Cardiac muscle cell (in vitro differentiated cells and primary cell): ENCODE results near the gene TMC5. TPM values are rescaled to one million over a fixed set of nuclear protein-coding genes. Genes with fewer than 3 reads are reported as not detected.

ENCODE experiments used
- DNase-seq, 2 donors: peaks; one replicate each; pipeline versions ENCODE4 v3.0.0 to v3.0.0-alpha.2; 2010 to 2017; ENCODE audit warnings: low read depth in 1 of 2, low spot score in 1 of 2
- H3K27ac ChIP-seq: fragments of 200-600 bp; sonication (generic); 2 replicates; pipeline ENCODE4 v1.5.1; 2016
- H3K27me3 ChIP-seq: fragments of 200-600 bp; sonication (generic); 2 replicates; pipeline ENCODE4 v1.6.0; 2016; ENCODE audit warnings: control low read depth
- H3K36me3 ChIP-seq: fragments of 200-600 bp; sonication (generic); 2 replicates; pipeline ENCODE4 v1.5.1; 2016; ENCODE audit warnings: control low read depth
- H3K4me1 ChIP-seq: fragments of 200-600 bp; sonication (generic); 2 replicates; pipeline ENCODE4 v1.8.1; 2017; ENCODE audit warnings: low read depth, mild to moderate bottlenecking, mixed run types
- H3K4me3 ChIP-seq: fragments of 200-600 bp; sonication (generic); 2 replicates; pipeline ENCODE4 v1.5.1; 2016; ENCODE audit warnings: mild to moderate bottlenecking
- H3K9me3 ChIP-seq: fragments of 200-600 bp; sonication (generic); 2 replicates; pipeline ENCODE4 v1.5.1; 2017; ENCODE audit warnings: low read depth, mild to moderate bottlenecking, control low read depth
- polyA plus RNA-seq: library from polyadenylated mRNA; unstranded; fragments of >200 nt; fragmentation: Nextera tagmentation; extraction: Ambion mirVana; gene quantifications from 2 replicates; pipeline ENCODE4 v1.2.1, GENCODE V29; 2016
- total RNA-seq: library from RNA; depleted of rRNA; stranded (reverse); fragments of >200 nt; gene quantifications from 2 replicates; pipeline ENCODE4 v1.2.3, GENCODE V29; 2016
- TF ChIP-seq, protein P1 (sequence below): IDR thresholded peaks from 2 replicates; pipeline ENCODE4 v1.5.1; 2012; ENCODE audit warnings: low read depth, mild to moderate bottlenecking, low read length

The TMC5 gene
- total and polyA plus RNA-seq, 2 experiments from 2014 or later: 0.21 TPM; not detected in 1

DNA sequence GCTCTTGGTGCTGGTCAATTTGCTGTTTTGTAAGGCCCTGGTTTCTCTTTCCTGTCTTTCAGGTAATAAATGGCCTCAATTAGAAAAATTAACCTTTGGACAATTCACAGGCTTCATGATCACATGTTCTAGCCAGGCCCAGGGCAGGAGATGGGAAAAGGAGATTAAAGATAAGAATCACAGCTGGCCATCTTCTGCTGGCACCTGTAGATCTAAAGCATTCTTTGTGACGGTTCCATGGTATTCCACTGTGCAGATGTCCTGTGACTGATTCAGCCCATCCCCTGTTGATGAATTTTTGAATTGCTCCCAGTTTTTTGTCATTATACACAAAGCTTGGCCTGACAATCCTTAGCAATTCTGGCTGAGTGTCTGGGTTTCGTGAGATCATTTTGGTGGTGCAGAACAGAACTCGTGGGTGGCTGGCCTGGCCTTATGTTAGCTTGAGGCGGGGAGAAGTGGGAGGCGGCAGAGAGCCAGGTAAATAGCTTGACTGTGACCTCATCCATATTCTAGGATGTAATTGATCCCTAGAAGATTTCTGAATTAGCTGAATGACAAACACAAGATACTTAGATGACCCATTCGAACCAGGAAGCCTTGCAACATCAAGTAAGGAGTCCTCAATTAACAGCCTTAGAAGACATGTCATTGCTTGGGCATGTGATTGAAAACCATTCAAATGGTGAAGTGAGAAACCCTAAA is 14.1 kb downstream of the TMC5 start:
- Histone ChIP-seq H3K36me3 (no peaks in the 10 kb centered on the region), H3K4me3 (no peak overlapping the region), H3K9me3 (no peaks in the 10 kb centered on the region), H3K4me1 (no peaks in the 10 kb centered on the region), H3K27me3 (no peaks in the 10 kb centered on the region), H3K27ac (no peak overlapping the region)
- TF ChIP-seq, protein P1, sequence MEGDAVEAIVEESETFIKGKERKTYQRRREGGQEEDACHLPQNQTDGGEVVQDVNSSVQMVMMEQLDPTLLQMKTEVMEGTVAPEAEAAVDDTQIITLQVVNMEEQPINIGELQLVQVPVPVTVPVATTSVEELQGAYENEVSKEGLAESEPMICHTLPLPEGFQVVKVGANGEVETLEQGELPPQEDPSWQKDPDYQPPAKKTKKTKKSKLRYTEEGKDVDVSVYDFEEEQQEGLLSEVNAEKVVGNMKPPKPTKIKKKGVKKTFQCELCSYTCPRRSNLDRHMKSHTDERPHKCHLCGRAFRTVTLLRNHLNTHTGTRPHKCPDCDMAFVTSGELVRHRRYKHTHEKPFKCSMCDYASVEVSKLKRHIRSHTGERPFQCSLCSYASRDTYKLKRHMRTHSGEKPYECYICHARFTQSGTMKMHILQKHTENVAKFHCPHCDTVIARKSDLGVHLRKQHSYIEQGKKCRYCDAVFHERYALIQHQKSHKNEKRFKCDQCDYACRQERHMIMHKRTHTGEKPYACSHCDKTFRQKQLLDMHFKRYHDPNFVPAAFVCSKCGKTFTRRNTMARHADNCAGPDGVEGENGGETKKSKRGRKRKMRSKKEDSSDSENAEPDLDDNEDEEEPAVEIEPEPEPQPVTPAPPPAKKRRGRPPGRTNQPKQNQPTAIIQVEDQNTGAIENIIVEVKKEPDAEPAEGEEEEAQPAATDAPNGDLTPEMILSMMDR: no peak
- DNase-seq: no peak

DNA sequence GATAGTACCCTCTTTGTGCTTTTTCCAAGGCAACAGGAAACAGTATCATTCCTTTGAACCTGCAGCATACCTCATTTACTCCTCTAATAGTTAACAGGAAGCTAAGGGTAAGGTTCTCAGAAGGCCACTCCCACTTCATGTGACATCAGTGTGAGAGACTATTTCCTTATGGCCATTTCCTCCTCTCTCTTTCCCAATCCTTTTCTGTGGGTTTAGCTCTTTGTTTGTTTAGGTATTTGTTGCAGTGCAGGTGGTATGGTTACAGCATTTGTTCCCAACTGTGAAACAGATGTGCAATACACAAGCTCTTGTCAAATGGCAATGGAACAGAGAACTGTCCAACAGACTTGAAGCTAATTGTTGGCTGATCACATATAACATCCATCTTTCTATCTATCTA is 14.7 kb downstream of the TMC5 start:
- Histone ChIP-seq H3K27ac (no peak overlapping the region), H3K36me3 (no peaks in the 10 kb centered on the region), H3K4me3 (no peak overlapping the region), H3K4me1 (no peaks in the 10 kb centered on the region), H3K9me3 (no peaks in the 10 kb centered on the region), H3K27me3 (no peaks in the 10 kb centered on the region)
- TF ChIP-seq, protein P1: no peak
- DNase-seq: no peak

DNA sequence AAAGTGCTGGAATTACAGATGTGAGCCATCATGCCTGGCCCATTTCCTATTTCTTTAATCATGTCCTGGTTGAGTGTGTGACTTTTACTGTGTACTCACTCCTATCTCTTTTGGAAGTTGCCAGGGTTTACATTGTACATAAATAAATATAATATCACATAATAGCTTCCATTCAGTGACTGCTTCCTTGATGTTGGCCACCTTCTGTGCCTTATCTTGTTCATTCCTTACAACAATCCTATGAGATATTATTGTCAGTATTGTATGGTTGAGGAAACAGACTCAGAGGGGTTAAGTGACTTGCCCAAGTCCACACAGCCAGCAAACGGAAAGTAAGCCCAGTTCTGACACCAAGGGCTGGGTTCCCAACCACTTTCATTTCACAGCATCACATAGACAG is 16.9 kb downstream of the TMC5 start:
- TF ChIP-seq, protein P1: no peak
- Histone ChIP-seq H3K9me3 (no peaks in the 10 kb centered on the region), H3K36me3 (no peaks in the 10 kb centered on the region), H3K4me3 (no peak overlapping the region), H3K4me1 (no peaks in the 10 kb centered on the region), H3K27me3 (no peaks in the 10 kb centered on the region), H3K27ac (no peak overlapping the region)
- no peak for DNase-seq

DNA sequence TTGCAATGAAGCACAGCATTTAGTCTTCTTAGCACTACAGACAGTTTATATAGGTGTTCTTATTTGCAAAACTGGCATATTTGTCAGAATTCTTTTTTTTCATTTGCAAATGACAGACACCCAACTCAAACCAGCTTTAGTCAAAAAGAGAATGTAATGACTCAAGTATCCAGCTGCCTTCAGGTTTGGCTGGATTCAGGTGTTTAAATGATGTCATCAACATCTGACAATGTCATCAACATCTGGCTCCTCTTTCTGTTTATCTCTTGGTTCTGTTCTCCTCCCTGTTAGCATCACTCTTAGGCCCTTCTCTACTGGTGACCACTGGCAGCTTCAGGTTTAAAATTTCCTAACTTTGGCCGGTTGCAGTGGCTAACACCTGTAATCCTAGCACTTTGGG is 18.9 kb downstream of the TMC5 start:
- H3K9me3 ChIP-seq: no peaks in the 10 kb centered on the region
- no peaks in the 10 kb centered on the region for H3K36me3 ChIP-seq
- TF ChIP-seq, protein P1: no peak
- no peak overlapping the region for H3K27ac ChIP-seq
- no peaks in the 10 kb centered on the region for H3K27me3 ChIP-seq
- no peaks in the 10 kb centered on the region for H3K4me1 ChIP-seq
- no peak for DNase-seq
- H3K4me3 ChIP-seq: no peak overlapping the region

DNA sequence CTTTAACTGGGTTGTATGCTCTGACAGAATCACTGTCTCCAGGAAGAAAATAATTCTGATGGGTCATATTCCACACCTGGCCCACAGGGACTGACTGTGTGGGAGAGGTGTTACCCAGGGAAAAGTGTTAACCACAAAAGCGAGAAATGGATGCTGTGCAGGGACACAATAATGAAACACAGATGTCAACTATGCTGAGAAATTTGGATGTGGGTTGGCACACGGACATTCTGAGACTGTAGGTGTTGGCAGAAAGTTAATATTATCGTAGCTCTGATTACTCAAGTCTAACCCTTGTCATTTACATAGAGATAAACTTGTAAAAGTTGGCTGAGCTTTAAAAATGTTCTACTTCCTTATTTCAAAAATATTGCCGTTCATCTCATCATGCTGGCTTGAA is 19.6 kb downstream of the TMC5 start:
- Histone ChIP-seq H3K36me3 (no peaks in the 10 kb centered on the region), H3K27me3 (no peaks in the 10 kb centered on the region), H3K4me1 (no peaks in the 10 kb centered on the region), H3K9me3 (no peaks in the 10 kb centered on the region), H3K27ac (no peak overlapping the region), H3K4me3 (no peak overlapping the region)
- DNase-seq: peak in 1 of 2 donors; percentile 6
- TF ChIP-seq, protein P1: no peak

DNA sequence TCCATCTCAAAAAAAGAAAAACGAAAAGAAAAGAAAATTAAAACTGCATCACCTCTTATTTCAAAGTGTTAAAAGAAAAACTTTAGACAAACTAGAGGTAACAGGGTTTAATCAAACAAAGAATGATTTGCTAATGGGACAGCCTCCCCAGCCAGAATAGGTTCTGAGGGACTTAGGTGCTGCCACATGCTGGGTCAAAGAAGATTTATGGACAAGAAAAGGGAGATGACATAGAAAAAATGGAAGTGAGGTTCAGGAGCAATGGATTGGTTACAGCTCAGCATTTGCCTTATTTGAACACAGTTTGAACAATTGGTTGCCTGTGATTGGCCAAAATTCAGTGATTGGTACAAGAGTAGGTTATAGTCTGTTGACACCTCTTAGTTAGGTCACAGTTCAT is 21.1 kb downstream of the TMC5 start:
- Histone ChIP-seq H3K9me3 (no peaks in the 10 kb centered on the region), H3K4me1 (no peaks in the 10 kb centered on the region), H3K27ac (no peak overlapping the region), H3K4me3 (no peak overlapping the region), H3K36me3 (no peaks in the 10 kb centered on the region), H3K27me3 (no peaks in the 10 kb centered on the region)
- TF ChIP-seq, protein P1: no peak
- no peak for DNase-seq
